Caki2 (cell line): ENCODE results near the gene TMEM131L. TPM values are rescaled to one million over a fixed set of nuclear protein-coding genes. Genes with fewer than 3 reads are reported as not detected.
A peak's percentile ranks its signal among the peaks of the same experiment; 100 is the strongest.
"Not testable (repeated sequence)": the region's sequence is repeated elsewhere in the genome, so short reads cannot be mapped to it uniquely, and the experiment has no call there.

ENCODE experiments used
- DNase-seq: peaks from one replicate; pipeline ENCODE4 v3.0.0-alpha.2; 2015; ENCODE audit warnings: low read depth
- in situ Hi-C: cut with HindIII; loops from 2 replicates; pipeline ENCODE4 v1.10.0; 2016; ENCODE audit warnings: low sequenced_read_pairs, low pct_unique_long_range_greater_than_20kb, mixed read lengths
- total RNA-seq: library from RNA; depleted of rRNA; stranded (reverse); fragments of >200 nt; shearing (Covaris generic); gene quantifications from 2 replicates; pipeline ENCODE4 v1.2.3, GENCODE V29; 2014; ENCODE audit warnings: low replicate concordance

TMEM131L gene
- total RNA-seq, 1 experiment from 2014 or later, result 6.0 TPM

- DNase-seq, result no peak
- in situ Hi-C loops, result no loop called here
Observed at GRCh38 chr4:153494562-153494961, 28.4 kb downstream of the TMEM131L start.

- DNase-seq, result no peak
- in situ Hi-C loops, result no loop called here
Observed at GRCh38 chr4:153495480-153496193, 29.5 kb downstream of the TMEM131L start.

GRCh38 chr4:153497091-153497531 lies 31.0 kb downstream of the TMEM131L start:
- in situ Hi-C loops, result no loop called here
- no peak for DNase-seq

GRCh38 chr4:153497988-153498967 lies 32.1 kb downstream of the TMEM131L start:
- DNase-seq, result no peak
- in situ Hi-C loops, result no loop called here

- DNase-seq, result no peak
- in situ Hi-C loops, result no loop called here
Observed at GRCh38 chr4:153499005-153499404, 32.8 kb downstream of the TMEM131L start.

GRCh38 chr4:153501578-153501977 lies 35.4 kb downstream of the TMEM131L start:
- in situ Hi-C loops, result no loop called here
- DNase-seq, result no peak

- in situ Hi-C loops, result no loop called here
- DNase-seq, result no peak
Observed at GRCh38 chr4:153502584-153502983, 36.4 kb downstream of the TMEM131L start.

GRCh38 chr4:153506341-153507309 lies 40.5 kb downstream of the TMEM131L start:
- DNase-seq, result peak; percentile 27
- in situ Hi-C loops, result no loop called here

- no peak for DNase-seq
- in situ Hi-C loops, result no loop called here
Observed at GRCh38 chr4:153507310-153508073, 41.3 kb downstream of the TMEM131L start.

GRCh38 chr4:153509212-153509611 lies 43.1 kb downstream of the TMEM131L start:
- DNase-seq, in situ Hi-C loops: not testable (repeated sequence)

GRCh38 chr4:153509724-153510123 lies 43.6 kb downstream of the TMEM131L start:
- in situ Hi-C loops, result no loop called here
- DNase-seq, result no peak

- no peak for DNase-seq
- in situ Hi-C loops, result no loop called here
Observed at GRCh38 chr4:153510252-153511001, 44.3 kb downstream of the TMEM131L start.

GRCh38 chr4:153511104-153511503 lies 44.9 kb downstream of the TMEM131L start:
- no peak for DNase-seq
- in situ Hi-C loops, result no loop called here

- in situ Hi-C loops, result no loop called here
- no peak for DNase-seq
Observed at GRCh38 chr4:153512162-153512852, 46.1 kb downstream of the TMEM131L start.

GRCh38 chr4:153512952-153513500 lies 46.9 kb downstream of the TMEM131L start:
- in situ Hi-C loops, result no loop called here
- DNase-seq, result no peak

GRCh38 chr4:153513596-153513995 lies 47.4 kb downstream of the TMEM131L start:
- in situ Hi-C loops, result no loop called here
- no peak for DNase-seq
